Measurements from ENCODE around the gene HS3ST6. TPM values are rescaled to one million over a fixed set of nuclear protein-coding genes. Genes with fewer than 3 reads are reported as not detected.
"Not testable (repeated sequence)": the region's sequence is repeated elsewhere in the genome, so short reads cannot be mapped to it uniquely, and the experiment has no call there.

The HS3ST6 gene
- total and polyA plus RNA-seq, 2 donors: 1.6 to 1.8 TPM

DNA sequence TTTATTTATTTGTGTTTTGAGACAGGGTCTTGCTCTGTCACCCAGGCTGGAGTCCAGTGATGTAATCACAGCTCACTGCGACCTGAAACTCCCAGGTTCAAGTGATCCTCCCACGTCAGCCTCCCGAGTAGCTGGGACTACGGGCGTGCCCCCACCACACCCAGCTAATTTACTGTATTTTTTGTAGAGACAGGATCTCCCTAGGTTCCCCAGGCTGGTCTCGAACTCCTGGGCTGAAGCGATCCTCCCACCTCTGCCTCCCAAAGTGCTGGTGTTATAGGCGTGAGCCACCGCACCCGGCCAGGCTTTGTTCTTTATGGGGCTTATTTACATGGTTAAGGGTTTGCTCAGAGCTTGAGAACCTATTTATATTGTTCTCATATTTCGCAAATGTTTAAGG, 40.4 kb downstream of the HS3ST6 start:
- 60% methylated on average over 11 of the region's 11 CpGs for WGBS
- no peak overlapping the region for H3K4me3 ChIP-seq (ENCODE audit: low read depth, low read length)
- H3K36me3 ChIP-seq (ENCODE audit: insufficient read depth): no peaks in the 10 kb centered on the region
- no peaks in the 10 kb centered on the region for H3K4me1 ChIP-seq (ENCODE audit: insufficient read depth)
- H3K27ac ChIP-seq (ENCODE audit: low read depth): no peak overlapping the region
- DNase-seq (ENCODE audit: extremely low spot score): no peak

DNA sequence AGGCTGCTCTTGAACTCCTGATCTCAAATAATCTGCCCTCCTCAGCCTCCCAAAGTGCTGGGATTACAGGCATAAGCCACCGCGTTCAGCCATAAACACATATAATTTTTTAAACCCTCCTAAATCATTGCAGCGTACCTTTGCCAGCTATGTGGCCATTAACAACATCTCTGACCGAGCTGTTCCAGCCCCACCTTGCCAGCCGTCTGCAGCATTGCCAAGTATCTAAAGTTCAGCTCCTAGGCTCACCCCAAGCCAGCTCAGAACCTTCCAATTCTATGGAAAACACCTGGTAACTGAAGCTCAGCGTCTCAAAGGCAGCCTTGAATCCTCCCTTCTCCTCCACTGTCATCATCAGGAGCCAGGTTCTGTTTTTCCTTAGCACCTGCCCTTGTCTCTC, 41.1 kb downstream of the HS3ST6 start:
- H3K36me3 ChIP-seq (ENCODE audit: insufficient read depth): no peaks in the 10 kb centered on the region
- DNase-seq (ENCODE audit: extremely low spot score): no peak
- no peak overlapping the region for H3K27ac ChIP-seq (ENCODE audit: low read depth)
- H3K4me1 ChIP-seq (ENCODE audit: insufficient read depth): no peaks in the 10 kb centered on the region
- WGBS: 49% methylated on average over 6 of the region's 6 CpGs
- H3K4me3 ChIP-seq (ENCODE audit: low read depth, low read length): no peak overlapping the region

DNA sequence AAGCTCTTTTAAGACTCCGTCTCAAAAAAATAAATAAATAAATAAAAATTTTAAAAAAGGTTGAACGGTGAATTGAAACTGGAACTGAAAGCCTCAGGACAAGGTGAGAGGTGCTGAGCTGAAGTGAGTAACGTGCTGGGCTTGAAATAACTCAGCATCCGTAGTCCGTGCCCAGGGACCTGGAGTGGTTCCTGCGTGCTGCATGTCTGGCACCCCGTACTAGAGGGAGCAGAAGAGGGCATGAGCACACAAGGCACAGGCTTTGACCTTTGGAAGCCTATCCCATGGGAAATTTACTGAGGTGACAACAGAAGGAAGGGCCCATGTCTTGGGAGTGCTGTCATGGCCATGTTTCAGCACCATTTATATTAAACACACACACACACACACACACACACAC, 41.7 kb downstream of the HS3ST6 start:
- H3K36me3 ChIP-seq (ENCODE audit: insufficient read depth): no peaks in the 10 kb centered on the region
- no peak for DNase-seq (ENCODE audit: extremely low spot score)
- WGBS: 78% methylated on average over 7 of the region's 7 CpGs
- H3K27ac ChIP-seq (ENCODE audit: low read depth): no peak overlapping the region
- no peak overlapping the region for H3K4me3 ChIP-seq (ENCODE audit: low read depth, low read length)
- no peaks in the 10 kb centered on the region for H3K4me1 ChIP-seq (ENCODE audit: insufficient read depth)

DNA sequence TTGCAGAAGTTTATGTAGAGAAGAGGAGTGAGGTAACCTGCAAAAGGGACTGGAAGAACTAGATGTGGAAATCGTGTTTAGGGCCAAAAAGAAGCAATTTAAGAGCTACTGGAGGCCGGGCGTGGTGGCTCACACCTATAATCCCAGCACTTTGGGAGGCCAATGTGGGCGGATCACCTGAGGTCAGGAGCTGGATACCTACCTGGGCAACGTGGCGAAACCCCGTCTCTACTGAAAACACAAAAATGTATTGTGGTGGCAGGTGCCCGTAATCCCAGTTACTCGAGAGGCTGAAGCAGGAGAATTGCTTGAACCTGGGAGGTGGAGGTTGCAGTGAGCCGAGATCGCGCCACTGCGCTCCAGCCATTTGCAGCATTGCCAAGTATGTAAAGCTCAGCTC, 42.1 kb downstream of the HS3ST6 start:
- DNase-seq (ENCODE audit: extremely low spot score); H3K27ac ChIP-seq (ENCODE audit: low read depth): not testable (repeated sequence)
- whole genome bisulfite sequencing: 86% methylated on average over 13 of the region's 13 CpGs

DNA sequence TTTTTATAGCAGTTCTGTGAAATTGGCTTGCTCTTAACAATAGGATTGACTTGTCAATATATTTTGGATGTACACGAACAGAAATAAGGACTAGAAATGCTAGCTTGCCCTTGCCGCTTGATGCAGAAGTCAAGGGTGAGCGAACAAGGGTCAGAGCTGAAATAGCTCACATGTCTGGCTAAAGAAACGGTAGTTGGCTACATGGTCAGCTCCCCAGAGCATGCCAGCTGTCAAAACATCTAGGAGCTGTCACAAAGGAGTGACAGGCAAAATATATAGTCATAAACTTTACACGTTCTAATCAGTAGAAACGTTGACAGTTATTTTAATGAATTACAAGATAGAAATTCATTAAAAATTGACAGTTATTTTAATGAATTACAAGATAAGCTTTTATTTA, 43.4 kb downstream of the HS3ST6 start:
- 54% methylated on average over 6 of the region's 6 CpGs for WGBS
- H3K36me3 ChIP-seq (ENCODE audit: insufficient read depth): no peaks in the 10 kb centered on the region

More for the DNA sequence above, 42.1 kb downstream of the HS3ST6 start:
- not testable (repeated sequence) for H3K4me1 ChIP-seq (ENCODE audit: insufficient read depth); H3K36me3 ChIP-seq (ENCODE audit: insufficient read depth); H3K4me3 ChIP-seq (ENCODE audit: low read depth, low read length)

DNA sequence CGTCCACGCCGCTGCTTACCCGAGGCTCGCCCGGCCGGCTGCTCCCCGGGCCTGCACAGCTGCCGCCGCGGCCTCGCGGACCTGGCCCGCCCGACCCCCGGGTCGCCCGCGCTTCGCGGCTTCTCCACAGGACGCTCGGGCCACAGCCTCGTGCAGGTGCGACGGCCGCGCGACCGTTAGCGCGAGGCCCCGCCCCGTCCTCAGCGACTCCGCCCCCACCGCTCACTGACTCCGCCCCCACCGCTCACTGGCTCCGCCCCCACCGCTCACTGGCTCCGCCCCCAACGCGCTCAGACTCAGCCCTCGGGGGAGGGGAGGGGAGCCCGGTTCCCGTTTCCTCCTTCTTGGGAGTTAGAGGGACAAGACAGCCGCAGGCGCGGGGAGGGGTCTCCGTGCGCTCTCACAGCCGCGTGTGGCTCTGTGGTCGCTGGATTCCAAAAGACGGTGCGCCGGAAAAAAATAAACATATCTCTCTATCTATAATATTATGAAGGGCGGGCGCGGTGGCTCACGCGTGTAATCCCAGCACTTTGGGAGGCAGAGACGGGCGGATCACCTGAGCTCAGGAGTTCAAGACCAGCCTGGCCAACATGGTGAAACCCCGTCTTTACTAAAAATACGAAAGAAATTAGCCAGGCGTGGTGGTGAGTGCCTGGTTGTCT, 46.1 kb downstream of the HS3ST6 start, which contains the start of gene MEIOB:
MEIOB (minus strand) TSS at position 191 of the 662 bp plus-strand sequence. CDS start 3,989 bp downstream, outside the sequence.
- H3K4me1 ChIP-seq (ENCODE audit: insufficient read depth): no peaks in the 10 kb centered on the region
- WGBS: 4% methylated on average over 67 of the region's 68 CpGs
- H3K4me3 ChIP-seq (ENCODE audit: low read depth, low read length): no peak within 1 kb of the TSS
- DNase-seq (ENCODE audit: extremely low spot score): no peak
- no peak within 1 kb of the TSS for H3K27ac ChIP-seq (ENCODE audit: low read depth)
- H3K36me3 ChIP-seq (ENCODE audit: insufficient read depth): no peaks in the 10 kb centered on the region

More for the DNA sequence above, 43.4 kb downstream of the HS3ST6 start:
- no peak overlapping the region for H3K4me3 ChIP-seq (ENCODE audit: low read depth, low read length)
- no peak overlapping the region for H3K27ac ChIP-seq (ENCODE audit: low read depth)
- no peaks in the 10 kb centered on the region for H3K4me1 ChIP-seq (ENCODE audit: insufficient read depth)
- DNase-seq (ENCODE audit: extremely low spot score): no peak

DNA sequence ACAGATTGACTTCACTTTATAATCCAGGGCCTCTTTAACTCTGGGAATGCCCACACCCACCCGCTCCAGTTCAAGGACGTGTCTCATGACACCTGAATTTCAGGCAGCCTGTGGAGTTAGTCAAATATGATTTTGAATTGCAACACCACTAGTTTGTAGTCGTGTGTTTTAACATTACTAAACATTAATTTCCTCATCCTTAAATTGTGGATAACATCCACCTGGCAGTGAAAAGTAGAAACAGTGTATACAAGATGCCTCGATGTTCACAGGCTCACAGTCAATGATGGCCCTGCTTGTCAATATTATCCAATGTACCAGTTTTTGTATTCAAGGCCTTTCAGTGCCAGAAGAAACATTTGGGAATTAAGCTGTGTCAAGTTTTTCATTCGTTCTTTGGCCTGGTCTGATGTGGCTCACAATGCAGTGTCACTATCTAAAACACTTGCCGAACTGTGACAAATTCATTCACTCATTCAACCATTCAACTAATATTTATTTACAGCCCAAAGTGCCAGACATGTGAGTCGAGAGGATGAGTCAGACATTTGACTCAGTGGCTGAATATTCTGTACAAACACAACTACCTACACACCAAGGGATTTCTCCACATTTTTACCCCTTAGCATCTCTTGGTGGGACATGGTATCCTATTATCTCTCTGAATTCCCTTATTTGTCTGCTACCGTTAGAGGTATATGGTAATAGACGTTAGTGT, 47.7 kb downstream of the HS3ST6 start:
- no peak for DNase-seq (ENCODE audit: extremely low spot score)
- H3K4me3 ChIP-seq (ENCODE audit: low read depth, low read length): no peak overlapping the region
- no peaks in the 10 kb centered on the region for H3K4me1 ChIP-seq (ENCODE audit: insufficient read depth)
- no peak overlapping the region for H3K27ac ChIP-seq (ENCODE audit: low read depth)
- H3K36me3 ChIP-seq (ENCODE audit: insufficient read depth): no peaks in the 10 kb centered on the region
- 50% methylated on average over 9 of the region's 9 CpGs for WGBS

DNA sequence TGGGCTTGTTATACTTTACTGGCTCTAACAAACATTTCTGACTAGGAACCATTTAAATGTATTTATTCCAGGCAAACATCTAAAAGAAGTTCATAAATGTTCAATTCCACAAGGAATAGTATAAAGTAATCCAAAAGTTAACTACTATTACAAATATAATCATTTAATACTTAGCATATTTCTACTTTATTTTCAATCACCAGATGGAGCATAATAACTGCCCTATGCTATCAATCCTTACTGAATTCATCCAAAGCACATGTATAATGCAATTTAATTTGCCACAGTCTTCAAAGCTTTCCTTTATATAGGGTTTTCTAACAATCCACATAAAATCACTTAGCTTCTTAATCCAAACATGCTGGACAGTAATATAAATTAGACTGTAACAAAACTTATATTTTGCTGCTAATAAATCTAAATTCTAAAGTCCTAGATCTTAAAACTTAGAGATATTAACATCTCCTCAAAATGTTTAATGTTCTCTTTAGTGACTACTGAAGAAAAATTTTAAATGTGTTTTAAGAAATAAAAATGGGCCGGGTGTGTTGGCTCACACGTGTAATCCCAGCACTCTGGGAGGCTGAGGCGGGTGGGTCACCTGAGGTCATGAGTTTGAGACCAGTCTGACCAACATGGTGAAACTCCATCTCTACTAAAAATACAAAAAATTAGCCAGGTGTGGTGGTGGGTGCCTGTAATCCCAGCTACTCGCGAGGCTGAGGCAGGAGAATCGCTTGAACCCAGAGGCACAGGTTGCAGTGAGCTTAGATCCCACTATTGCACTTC, 52.1 kb downstream of the HS3ST6 start:
- Histone ChIP-seq H3K4me1 (ENCODE audit: insufficient read depth) (no peaks in the 10 kb centered on the region), H3K27ac (ENCODE audit: low read depth) (no peak overlapping the region), H3K4me3 (ENCODE audit: low read depth, low read length) (no peak overlapping the region), H3K36me3 (ENCODE audit: insufficient read depth) (no peaks in the 10 kb centered on the region)
- DNase-seq (ENCODE audit: extremely low spot score): no peak
- 58% methylated on average over 6 of the region's 6 CpGs for WGBS

DNA sequence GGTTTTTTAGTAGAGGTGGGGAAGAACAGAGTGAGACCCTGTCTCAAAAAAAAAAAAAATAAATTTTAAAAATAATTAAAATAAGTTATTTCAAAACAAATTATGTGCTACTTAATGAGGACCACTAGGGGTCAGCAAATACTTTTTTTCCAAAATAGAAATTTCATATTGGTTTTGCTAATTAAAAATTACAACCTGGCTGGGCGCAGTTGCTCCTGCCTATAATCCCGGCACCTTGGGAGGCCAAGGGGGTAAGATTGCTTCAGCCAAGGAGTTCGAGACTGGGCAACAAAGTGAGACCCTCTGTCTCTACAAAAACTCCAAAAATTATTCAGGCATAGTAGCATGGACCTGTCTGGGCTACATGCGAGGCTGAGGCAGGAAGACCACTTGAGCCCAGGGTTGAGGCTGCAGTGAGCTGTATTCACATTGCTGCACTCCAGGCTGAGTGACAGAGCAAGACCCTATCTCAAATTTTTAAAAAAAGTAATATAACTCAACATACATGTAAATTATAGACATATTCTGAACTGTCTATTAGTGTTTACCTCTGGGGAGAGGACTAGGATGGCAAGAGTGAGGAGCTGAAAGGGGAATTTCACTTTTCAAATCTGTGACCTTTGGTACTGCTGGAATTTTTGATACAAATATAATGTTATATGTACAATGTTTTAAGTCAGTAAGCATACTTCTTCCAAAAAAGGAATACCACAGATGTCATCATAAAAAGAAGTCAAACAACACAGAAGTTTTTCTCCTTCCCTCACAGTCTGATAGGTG, 54.3 kb downstream of the HS3ST6 start:
- H3K27ac ChIP-seq (ENCODE audit: low read depth): no peak overlapping the region
- H3K36me3 ChIP-seq (ENCODE audit: insufficient read depth): no peaks in the 10 kb centered on the region

DNA sequence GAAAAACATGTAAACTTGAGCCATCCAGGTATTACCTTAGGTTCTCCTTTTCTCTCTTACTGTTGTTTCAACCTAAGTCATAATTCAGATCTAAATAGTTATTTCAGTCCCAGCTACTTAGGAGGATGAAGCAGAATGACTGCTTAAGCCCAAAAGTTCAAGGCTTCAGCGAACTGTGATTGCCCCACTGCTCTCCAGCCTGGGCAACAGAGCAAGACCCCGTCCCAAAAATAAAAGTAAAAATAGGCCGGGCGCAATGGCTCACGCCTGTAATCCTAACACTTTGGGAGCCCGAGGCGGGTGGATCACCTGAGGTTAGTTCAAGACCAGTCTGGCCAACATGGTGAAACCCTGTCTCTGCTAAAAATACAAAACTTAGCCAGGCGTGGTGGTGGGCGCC, 55.8 kb downstream of the HS3ST6 start:
- Histone ChIP-seq H3K4me1 (ENCODE audit: insufficient read depth) (no peaks in the 10 kb centered on the region), H3K4me3 (ENCODE audit: low read depth, low read length) (no peak overlapping the region), H3K36me3 (ENCODE audit: insufficient read depth) (no peaks in the 10 kb centered on the region), H3K27ac (ENCODE audit: low read depth) (no peak overlapping the region)
- no peak for DNase-seq (ENCODE audit: extremely low spot score)
- 81% methylated on average over 9 of the region's 9 CpGs for WGBS

More for the DNA sequence above, 54.3 kb downstream of the HS3ST6 start:
- no peak for DNase-seq (ENCODE audit: extremely low spot score)
- no peaks in the 10 kb centered on the region for H3K4me1 ChIP-seq (ENCODE audit: insufficient read depth)
- no peak overlapping the region for H3K4me3 ChIP-seq (ENCODE audit: low read depth, low read length)
- WGBS: 14% methylated on average over 4 of the region's 4 CpGs

DNA sequence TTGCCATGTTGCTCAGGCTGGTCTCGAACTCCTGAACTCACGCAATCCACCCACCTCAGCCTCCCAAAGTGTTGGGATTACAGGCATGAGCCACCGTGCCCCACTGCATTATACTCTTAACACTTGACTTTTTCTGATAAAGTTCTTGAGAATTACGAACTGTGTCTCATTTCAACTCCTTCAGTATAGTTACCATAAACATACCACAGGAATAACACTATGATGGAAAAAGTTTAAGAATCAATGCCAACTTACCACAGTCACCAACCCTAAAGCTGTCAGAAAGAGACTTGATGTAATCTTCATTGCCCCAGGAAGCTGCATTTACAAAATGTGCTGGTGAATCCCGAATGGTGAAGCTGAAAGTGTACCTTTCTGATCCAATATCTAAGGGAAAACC, 56.5 kb downstream of the HS3ST6 start:
- Histone ChIP-seq H3K27ac (ENCODE audit: low read depth) (no peak overlapping the region), H3K4me1 (ENCODE audit: insufficient read depth) (no peaks in the 10 kb centered on the region), H3K36me3 (ENCODE audit: insufficient read depth) (no peaks in the 10 kb centered on the region), H3K4me3 (ENCODE audit: low read depth, low read length) (no peak overlapping the region)
- no peak for DNase-seq (ENCODE audit: extremely low spot score)
- WGBS: 64% methylated on average over 5 of the region's 5 CpGs
